DMS 273 (cell line): ENCODE data around the gene REEP1.
A peak's percentile ranks its signal among the peaks of the same experiment; 100 is the strongest.

Source experiments
- DNase-seq: peaks from one replicate; lab custom pipeline; 2025; ENCODE audit not compliant: unreplicated experiment; lab: John Stamatoyannopoulos, UW

The REEP1 gene

GRCh38 chr2:86337244-86337835 lies at the start of gene REEP1:
Gene REEP1 (minus strand): TSS chr2:86337626. CDS start chr2:86337510, 116 bp downstream.
- DNase-seq: peak; percentile 84

- peak; percentile 14 for DNase-seq
Measured at GRCh38 chr2:86383844-86384243, 46.4 kb upstream of the REEP1 start.

- DNase-seq: no peak
Measured at GRCh38 chr2:86382698-86383097, 45.3 kb upstream of the REEP1 start.

- DNase-seq: no peak
Measured at GRCh38 chr2:86382108-86382507, 44.7 kb upstream of the REEP1 start.

- DNase-seq: no peak
Measured at GRCh38 chr2:86378469-86378868, 41.0 kb upstream of the REEP1 start.

GRCh38 chr2:86375623-86376022 lies 38.2 kb upstream of the REEP1 start:
- DNase-seq: no peak

GRCh38 chr2:86372641-86373502 lies 35.4 kb upstream of the REEP1 start:
- peak; percentile 81 for DNase-seq

- no peak for DNase-seq
Measured at GRCh38 chr2:86372133-86372532, 34.7 kb upstream of the REEP1 start.

- DNase-seq: no peak
Measured at GRCh38 chr2:86371527-86371926, 34.1 kb upstream of the REEP1 start.

GRCh38 chr2:86370579-86370978 lies 33.2 kb upstream of the REEP1 start:
- DNase-seq: peak; percentile 17

- DNase-seq: peak; percentile 63
Measured at GRCh38 chr2:86368161-86368824, 30.9 kb upstream of the REEP1 start.

- no peak for DNase-seq
Measured at GRCh38 chr2:86367499-86367777, 30.0 kb upstream of the REEP1 start.

- DNase-seq: no peak
Measured at GRCh38 chr2:86366651-86367498, 29.4 kb upstream of the REEP1 start.

GRCh38 chr2:86364894-86365293 lies 27.5 kb upstream of the REEP1 start:
- DNase-seq: peak; percentile 18

GRCh38 chr2:86360776-86361175 lies 23.4 kb upstream of the REEP1 start:
- no peak for DNase-seq

GRCh38 chr2:86358957-86359356 lies 21.5 kb upstream of the REEP1 start:
- no peak for DNase-seq

- DNase-seq: no peak
Measured at GRCh38 chr2:86357392-86357963, 20.1 kb upstream of the REEP1 start.

- no peak for DNase-seq
Measured at GRCh38 chr2:86352727-86353221, 15.3 kb upstream of the REEP1 start.

- DNase-seq: no peak
Measured at GRCh38 chr2:86352137-86352726, 14.8 kb upstream of the REEP1 start.

GRCh38 chr2:86350751-86351150 lies 13.3 kb upstream of the REEP1 start:
- no peak for DNase-seq
